Measurements from ENCODE around the gene TNNC2. TPM values are rescaled to one million over a fixed set of nuclear protein-coding genes. Genes with fewer than 3 reads are reported as not detected.
"Not testable (repeated sequence)": the region's sequence is repeated elsewhere in the genome, so short reads cannot be mapped to it uniquely, and the experiment has no call there.

The TNNC2 gene
- total RNA-seq, 2 experiments from 2014 or later: not detected

DNA sequence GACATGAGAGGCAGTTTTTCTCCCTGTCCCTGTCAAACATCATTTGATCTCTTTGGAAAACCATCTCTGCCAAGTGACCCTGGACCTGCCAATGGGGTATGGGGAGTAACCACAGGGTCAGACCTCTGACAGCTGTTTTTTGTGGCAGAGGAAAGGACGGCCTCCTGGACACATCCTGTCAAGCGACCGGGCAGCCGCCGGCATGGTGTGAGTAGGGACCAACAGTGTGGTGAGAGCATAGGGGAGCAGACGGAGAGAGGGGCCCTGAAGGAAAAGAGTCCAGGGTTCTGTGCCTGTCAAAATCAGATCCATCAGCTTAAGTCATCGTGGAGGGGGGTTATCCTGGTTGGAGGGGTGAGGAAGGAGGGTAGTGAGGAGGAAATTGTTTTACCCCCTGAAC is 25.3 kb downstream of the TNNC2 start:
- H4K20me1 ChIP-seq (ENCODE audit: insufficient read depth, low read length): no peaks in the 10 kb centered on the region
- no peaks in the 10 kb centered on the region for H3K9me3 ChIP-seq (ENCODE audit: low read length)
- TF ChIP-seq CTCF (conservative IDR thresholded peaks at IDR 0.05; ENCODE audit: low read length): no peak
- no peak for TF ChIP-seq EZH2phosphoT487 (IDR thresholded peaks at IDR 0.05; ENCODE audit: borderline replicate concordance, low read depth, low read length)
- H2AFZ ChIP-seq (ENCODE audit: low read length): no peak overlapping the region
- POLR2A ChIA-PET: no interaction called here
- no peaks in the 10 kb centered on the region for H3K9me2 ChIP-seq (ENCODE audit: insufficient read depth, low read length)
- no peak overlapping the region for H3K4me3 ChIP-seq (ENCODE audit: low read depth, low read length, poor library complexity, severe bottlenecking)
- DNase-seq (ENCODE audit: low spot score): no peak
- H3K4me1 ChIP-seq (ENCODE audit: insufficient read depth, low read length, poor library complexity, severe bottlenecking): peaks cover 5% of the 10 kb centered on the region
- CTCF ChIA-PET (ENCODE audit: unreplicated experiment): no interaction called here
- no peaks in the 10 kb centered on the region for H3K79me2 ChIP-seq (ENCODE audit: insufficient read depth, low read depth, low read length)
- H3K4me2 ChIP-seq (ENCODE audit: low read length): no peak overlapping the region
- intact Hi-C loops (cut with micrococcal nuclease; ENCODE audit: unreplicated experiment): no loop called here
- BruUV-seq (replicated peaks): no TSS peak
- H3K36me3 ChIP-seq (ENCODE audit: insufficient read depth, low read length): peaks cover 65% of the 10 kb centered on the region
- no peak overlapping the region for H3K27ac ChIP-seq (ENCODE audit: low read depth, low read length, poor library complexity, severe bottlenecking)

DNA sequence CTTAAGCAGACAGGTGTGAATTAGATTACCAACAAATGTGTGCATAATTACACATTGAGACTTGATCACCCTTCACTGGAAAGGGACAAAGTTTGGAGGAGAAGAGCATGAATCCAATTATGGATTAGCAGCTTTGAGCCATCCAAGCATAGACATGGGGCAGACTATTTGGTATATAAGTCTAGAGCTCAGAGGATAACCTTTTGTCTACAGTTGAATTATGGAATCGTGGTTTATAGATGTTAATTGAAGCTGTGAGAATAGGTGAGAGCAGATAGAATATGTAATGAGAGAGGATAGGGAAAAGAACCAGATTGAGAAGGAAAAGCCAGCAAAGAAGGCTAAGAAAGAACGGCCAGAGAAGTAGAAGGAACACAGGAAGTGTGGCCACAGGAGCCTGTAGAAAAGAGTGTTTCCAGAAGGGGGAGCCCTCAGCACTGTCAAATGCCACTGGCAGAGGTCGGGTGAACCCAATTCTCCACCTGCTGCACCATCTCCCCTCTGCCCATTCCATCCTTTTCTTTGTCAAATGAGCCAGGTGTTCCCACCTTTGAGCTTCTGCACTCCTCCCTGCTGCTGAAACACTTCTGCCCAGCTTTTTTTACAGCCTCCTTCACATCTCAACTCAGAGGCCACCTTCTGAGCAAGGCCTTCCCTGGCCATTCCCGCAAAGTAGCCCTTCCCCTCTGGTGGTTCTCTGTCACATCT is 28.0 kb downstream of the TNNC2 start:
- peak; percentile 84 for TF ChIP-seq CTCF (conservative IDR thresholded peaks at IDR 0.05; ENCODE audit: low read length)
- no peak for TF ChIP-seq EZH2phosphoT487 (IDR thresholded peaks at IDR 0.05; ENCODE audit: borderline replicate concordance, low read depth, low read length)
- Histone ChIP-seq H3K9me3 (ENCODE audit: low read length) (no peaks in the 10 kb centered on the region), H3K9me2 (ENCODE audit: insufficient read depth, low read length) (no peaks in the 10 kb centered on the region), H3K4me3 (ENCODE audit: low read depth, low read length, poor library complexity, severe bottlenecking) (no peak overlapping the region), H3K4me2 (ENCODE audit: low read length) (no peak overlapping the region), H3K79me2 (ENCODE audit: insufficient read depth, low read depth, low read length) (no peaks in the 10 kb centered on the region), H2AFZ (ENCODE audit: low read length) (no peak overlapping the region), H3K4me1 (ENCODE audit: insufficient read depth, low read length, poor library complexity, severe bottlenecking) (peaks cover 5% of the 10 kb centered on the region), H3K27ac (ENCODE audit: low read depth, low read length, poor library complexity, severe bottlenecking) (no peak overlapping the region), H4K20me1 (ENCODE audit: insufficient read depth, low read length) (no peaks in the 10 kb centered on the region), H3K36me3 (ENCODE audit: insufficient read depth, low read length) (peaks cover 65% of the 10 kb centered on the region)
- intact Hi-C loops (cut with micrococcal nuclease; ENCODE audit: unreplicated experiment): loop anchor here (1.0 kb wide), 1 partner anchor 164 kb away; no protein-coding TSS in a partner anchor
- POLR2A ChIA-PET: interaction anchor here (0.6 to 0.7 kb wide), 2 partner anchors 49 to 730 kb away, joined by 3 read pairs; no protein-coding TSS in a partner anchor
- CTCF ChIA-PET (ENCODE audit: unreplicated experiment): interaction anchor here (0.6 kb wide), 2 partner anchors 172 to 853 kb away, joined by 3 read pairs; no protein-coding TSS in a partner anchor
- no TSS peak for BruUV-seq (replicated peaks)
- peak; percentile 72 for DNase-seq (ENCODE audit: low spot score)

DNA sequence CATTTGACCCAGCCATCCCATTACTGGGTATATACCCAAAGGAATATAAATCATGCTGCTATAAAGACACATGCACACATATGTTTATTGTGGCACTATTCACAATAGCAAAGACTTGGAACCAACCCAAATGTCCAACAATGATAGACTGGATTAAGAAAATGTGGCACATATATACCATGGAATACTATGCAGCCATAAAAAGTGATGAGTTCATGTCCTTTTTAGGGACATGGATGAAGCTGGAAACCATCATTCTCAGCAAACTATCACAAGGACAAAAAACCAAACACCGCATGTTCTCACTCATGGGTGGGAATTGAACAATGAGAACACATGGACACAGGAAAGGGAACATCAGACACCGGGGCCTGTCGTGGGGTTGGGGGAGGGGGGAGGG is 29.2 kb downstream of the TNNC2 start:
- BruUV-seq (replicated peaks); H3K79me2 ChIP-seq (ENCODE audit: insufficient read depth, low read depth, low read length); H3K9me2 ChIP-seq (ENCODE audit: insufficient read depth, low read length); H4K20me1 ChIP-seq (ENCODE audit: insufficient read depth, low read length); intact Hi-C loops (cut with micrococcal nuclease; ENCODE audit: unreplicated experiment); CTCF ChIA-PET (ENCODE audit: unreplicated experiment); H3K27ac ChIP-seq (ENCODE audit: low read depth, low read length, poor library complexity, severe bottlenecking); H2AFZ ChIP-seq (ENCODE audit: low read length); H3K4me3 ChIP-seq (ENCODE audit: low read depth, low read length, poor library complexity, severe bottlenecking); POLR2A ChIA-PET; H3K4me2 ChIP-seq (ENCODE audit: low read length); H3K9me3 ChIP-seq (ENCODE audit: low read length); H3K4me1 ChIP-seq (ENCODE audit: insufficient read depth, low read length, poor library complexity, severe bottlenecking); DNase-seq (ENCODE audit: low spot score): not testable (repeated sequence)
- peaks cover 59% of the 10 kb centered on the region for H3K36me3 ChIP-seq (ENCODE audit: insufficient read depth, low read length)

GRCh38 chr20:45797510-45797909 is 29.6 kb downstream of the TNNC2 start:
- BruUV-seq (replicated peaks): TSS peak; percentile 31
- H3K36me3 ChIP-seq (ENCODE audit: insufficient read depth, low read length): peaks cover 55% of the 10 kb centered on the region
- H3K9me3 ChIP-seq (ENCODE audit: low read length); H3K27ac ChIP-seq (ENCODE audit: low read depth, low read length, poor library complexity, severe bottlenecking); H3K4me2 ChIP-seq (ENCODE audit: low read length); CTCF ChIA-PET (ENCODE audit: unreplicated experiment); H3K9me2 ChIP-seq (ENCODE audit: insufficient read depth, low read length); H3K79me2 ChIP-seq (ENCODE audit: insufficient read depth, low read depth, low read length); intact Hi-C loops (cut with micrococcal nuclease; ENCODE audit: unreplicated experiment); H2AFZ ChIP-seq (ENCODE audit: low read length); H4K20me1 ChIP-seq (ENCODE audit: insufficient read depth, low read length); H3K4me1 ChIP-seq (ENCODE audit: insufficient read depth, low read length, poor library complexity, severe bottlenecking); POLR2A ChIA-PET; H3K4me3 ChIP-seq (ENCODE audit: low read depth, low read length, poor library complexity, severe bottlenecking); DNase-seq (ENCODE audit: low spot score): not testable (repeated sequence)

Measured in OCI-LY7 (cell line).